Measurements from ENCODE around the gene ANO3. TPM values are rescaled to one million over a fixed set of nuclear protein-coding genes. Genes with fewer than 3 reads are reported as not detected.

Gene ANO3
- polyA plus RNA-seq, 1 experiment = 0.02 TPM

- ChIA-PET CTCF (no interaction called here), POLR2A (no interaction called here)
- no peak for DNase-seq (ENCODE audit: low read depth, low spot score)
- Histone ChIP-seq H3K4me3 (ENCODE audit: low read depth, low read length) (no peak overlapping the region), H3K27me3 (ENCODE audit: control insufficient read depth, insufficient read depth, low read length) (no peaks in the 10 kb centered on the region), H3K9me3 (ENCODE audit: control insufficient read depth, insufficient read depth, low read length) (no peaks in the 10 kb centered on the region), H3K27ac (ENCODE audit: low read depth, low read length) (no peak overlapping the region)
- no peak for TF ChIP-seq CTCF (IDR thresholded peaks at IDR 0.05; ENCODE audit: low read depth, low read length)
These were observed 16.8 kb downstream of the ANO3 start for GRCh38 chr11:26348776-26349175.

GRCh38 chr11:26350002-26350401, 18.1 kb downstream of the ANO3 start:
- DNase-seq (ENCODE audit: low read depth, low spot score) = no peak
- no peak overlapping the region for H3K4me3 ChIP-seq (ENCODE audit: low read depth, low read length)
- no peak overlapping the region for H3K27ac ChIP-seq (ENCODE audit: low read depth, low read length)
- H3K27me3 ChIP-seq (ENCODE audit: control insufficient read depth, insufficient read depth, low read length) = no peaks in the 10 kb centered on the region
- ChIA-PET POLR2A (no interaction called here), CTCF (no interaction called here)
- no peak for TF ChIP-seq CTCF (IDR thresholded peaks at IDR 0.05; ENCODE audit: low read depth, low read length)
- no peaks in the 10 kb centered on the region for H3K9me3 ChIP-seq (ENCODE audit: control insufficient read depth, insufficient read depth, low read length)

- ChIA-PET CTCF (no interaction called here), POLR2A (no interaction called here)
- Histone ChIP-seq H3K9me3 (ENCODE audit: control insufficient read depth, insufficient read depth, low read length) (no peaks in the 10 kb centered on the region), H3K27ac (ENCODE audit: low read depth, low read length) (no peak overlapping the region), H3K27me3 (ENCODE audit: control insufficient read depth, insufficient read depth, low read length) (no peaks in the 10 kb centered on the region), H3K4me3 (ENCODE audit: low read depth, low read length) (no peak overlapping the region)
- no peak for TF ChIP-seq CTCF (IDR thresholded peaks at IDR 0.05; ENCODE audit: low read depth, low read length)
- DNase-seq (ENCODE audit: low read depth, low spot score) = no peak
These were observed 21.1 kb downstream of the ANO3 start for GRCh38 chr11:26353010-26353409.

DNA sequence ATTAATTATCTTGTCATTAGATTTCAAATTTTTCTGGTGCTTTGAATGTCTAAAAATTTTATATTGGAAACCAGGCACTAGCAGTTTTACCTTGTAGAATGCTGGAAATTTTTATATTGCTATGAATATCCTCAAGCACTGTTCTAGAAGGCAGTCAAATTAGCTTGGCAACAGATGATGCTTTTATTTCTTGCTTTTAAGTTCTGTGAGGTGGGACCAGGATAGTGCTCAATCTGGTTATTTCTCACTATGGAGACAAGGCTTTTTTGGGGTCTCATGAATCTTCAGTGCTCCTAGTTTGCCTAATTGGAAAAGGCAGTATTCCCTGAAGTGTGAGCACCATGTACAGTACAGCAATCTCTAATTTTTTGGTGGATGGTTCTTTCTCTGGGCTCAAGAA, 27.1 kb downstream of the ANO3 start:
- no peaks in the 10 kb centered on the region for H3K27me3 ChIP-seq (ENCODE audit: control insufficient read depth, insufficient read depth, low read length)
- ChIA-PET CTCF (no interaction called here), POLR2A (no interaction called here)
- no peak overlapping the region for H3K27ac ChIP-seq (ENCODE audit: low read depth, low read length)
- TF ChIP-seq CTCF (IDR thresholded peaks at IDR 0.05; ENCODE audit: low read depth, low read length) = no peak
- H3K4me3 ChIP-seq (ENCODE audit: low read depth, low read length) = no peak overlapping the region
- H3K9me3 ChIP-seq (ENCODE audit: control insufficient read depth, insufficient read depth, low read length) = no peaks in the 10 kb centered on the region
- no peak for DNase-seq (ENCODE audit: low read depth, low spot score)

- CTCF ChIA-PET = no interaction called here
- Histone ChIP-seq H3K4me3 (ENCODE audit: low read depth, low read length) (no peak overlapping the region), H3K9me3 (ENCODE audit: control insufficient read depth, insufficient read depth, low read length) (no peaks in the 10 kb centered on the region), H3K27ac (ENCODE audit: low read depth, low read length) (no peak overlapping the region), H3K27me3 (ENCODE audit: control insufficient read depth, insufficient read depth, low read length) (no peaks in the 10 kb centered on the region)
- POLR2A ChIA-PET = no interaction called here
- DNase-seq (ENCODE audit: low read depth, low spot score) = no peak
- TF ChIP-seq CTCF (IDR thresholded peaks at IDR 0.05; ENCODE audit: low read depth, low read length) = no peak
These were observed 33.4 kb downstream of the ANO3 start for GRCh38 chr11:26365284-26365683.

All from AG04450 (cell line).